H9 (cell line): ENCODE measurements around the gene ZSWIM3. TPM values are rescaled to one million over a fixed set of nuclear protein-coding genes. Genes with fewer than 3 reads are reported as not detected.

Experiments
- DNase-seq: peaks from one replicate; pipeline ENCODE4 v3.0.0-alpha.2; 2017
- H2AFZ ChIP-seq: one replicate; pipeline ENCODE4 v1.6.1; 2013; ENCODE audit warnings: mild to moderate bottlenecking, low read length, control low read depth, moderate library complexity
- H2AK5ac ChIP-seq: 2 replicates; pipeline ENCODE4 v1.6.1; 2013; ENCODE audit warnings: low read length, control low read depth, mixed read lengths; ENCODE audit not compliant: insufficient read length
- H2BK120ac ChIP-seq: one replicate; pipeline ENCODE4 v1.6.1; 2013; ENCODE audit warnings: low read depth, mild to moderate bottlenecking, low read length, control low read depth, inconsistent platforms; ENCODE audit not compliant: poor library complexity, severe bottlenecking
- H2BK12ac ChIP-seq: 2 replicates; pipeline ENCODE4 v1.6.1; 2013; ENCODE audit warnings: low read length, control low read depth, mixed read lengths, low read depth; ENCODE audit not compliant: insufficient read length
- H2BK15ac ChIP-seq: 2 replicates; pipeline ENCODE4 v1.6.1; 2013; ENCODE audit warnings: low read depth, low read length, control low read depth
- H2BK20ac ChIP-seq: one replicate; pipeline ENCODE4 v1.6.1; 2013; ENCODE audit warnings: low read depth, mild to moderate bottlenecking, low read length, control low read depth, inconsistent platforms; ENCODE audit not compliant: poor library complexity, severe bottlenecking
- H2BK5ac ChIP-seq: 2 replicates; pipeline ENCODE4 v1.6.1; 2013; ENCODE audit warnings: low read length, control low read depth, mixed read lengths; ENCODE audit not compliant: insufficient read length
- H3K14ac ChIP-seq: 2 replicates; pipeline ENCODE4 v1.6.1; 2013; ENCODE audit warnings: low read length, control low read depth; ENCODE audit not compliant: insufficient read depth
- H3K18ac ChIP-seq: 2 replicates; pipeline ENCODE4 v1.6.1; 2013; ENCODE audit warnings: low read depth, mild to moderate bottlenecking, mixed read lengths, low read length, control low read depth; ENCODE audit not compliant: insufficient read length
- H3K23ac ChIP-seq: 2 replicates; pipeline ENCODE4 v1.6.1; 2013; ENCODE audit warnings: low read length, control low read depth, mixed read lengths, low read depth; ENCODE audit not compliant: insufficient read length
- H3K23me2 ChIP-seq: 2 replicates; pipeline ENCODE4 v1.6.1; 2013; ENCODE audit warnings: low read depth, mild to moderate bottlenecking, mixed read lengths, low read length, control low read depth; ENCODE audit not compliant: insufficient read length, poor library complexity, severe bottlenecking
- H3K27ac ChIP-seq: 2 replicates; pipeline ENCODE4 v1.5.1; 2013; ENCODE audit warnings: low read length, control low read depth, mixed read lengths, low read depth; ENCODE audit not compliant: insufficient read length
- H3K27me3 ChIP-seq: 2 replicates; pipeline ENCODE4 v1.6.1; 2013; ENCODE audit warnings: low read length, control low read depth, inconsistent platforms; ENCODE audit not compliant: insufficient read depth
- H3K4ac ChIP-seq: 2 replicates; pipeline ENCODE4 v1.6.1; 2013; ENCODE audit warnings: low read depth, mild to moderate bottlenecking, control low read depth, inconsistent platforms, low read length, moderate library complexity
- H3K4me1 ChIP-seq: 2 replicates; pipeline ENCODE4 v1.6.1; 2013; ENCODE audit warnings: low read length, control low read depth, inconsistent platforms; ENCODE audit not compliant: insufficient read depth
- H3K4me2 ChIP-seq: 2 replicates; pipeline ENCODE4 v1.6.1; 2013; ENCODE audit warnings: low read length, control low read depth, mixed read lengths; ENCODE audit not compliant: insufficient read length, insufficient read depth
- H3K56ac ChIP-seq: 2 replicates; pipeline ENCODE4 v1.6.1; 2013; ENCODE audit warnings: low read depth, mild to moderate bottlenecking, mixed read lengths, low read length, control low read depth; ENCODE audit not compliant: insufficient read length
- H3K79me1 ChIP-seq: 2 replicates; pipeline ENCODE4 v1.6.1; 2013; ENCODE audit warnings: low read depth, mild to moderate bottlenecking, moderate library complexity, low read length, control low read depth, inconsistent platforms; ENCODE audit not compliant: insufficient read depth, poor library complexity, severe bottlenecking
- H3K79me2 ChIP-seq: 2 replicates; pipeline ENCODE4 v1.6.1; 2013; ENCODE audit warnings: low read length, control low read depth, inconsistent platforms; ENCODE audit not compliant: insufficient read depth
- H3K9ac ChIP-seq: 2 replicates; pipeline ENCODE4 v1.6.1; 2013; ENCODE audit warnings: low read length, control low read depth, mixed read lengths; ENCODE audit not compliant: insufficient read length; ENCODE audit errors: extremely low read depth
- H3K9me3 ChIP-seq: one replicate; pipeline ENCODE4 v1.6.1; 2013; ENCODE audit warnings: low read depth, low read length, inconsistent platforms; ENCODE audit not compliant: control insufficient read depth
- H3T11ph ChIP-seq: one replicate; pipeline ENCODE4 v1.6.1; 2013; ENCODE audit warnings: mild to moderate bottlenecking, low read length, control low read depth, inconsistent platforms
- H4K20me1 ChIP-seq: one replicate; pipeline ENCODE4 v1.6.1; 2013; ENCODE audit not compliant: control insufficient read depth, insufficient read length, insufficient read depth
- H4K5ac ChIP-seq: 2 replicates; pipeline ENCODE4 v1.6.1; 2013; ENCODE audit warnings: low read depth, mild to moderate bottlenecking, mixed read lengths, low read length, control low read depth; ENCODE audit not compliant: insufficient read length
- H4K8ac ChIP-seq: replicated peaks from 2 replicates; pipeline ENCODE4 v1.6.1; 2013; ENCODE audit warnings: low read length, control low read depth, mixed read lengths, low read depth; ENCODE audit not compliant: insufficient read length
- H4K91ac ChIP-seq: 2 replicates; pipeline ENCODE4 v1.6.1; 2013; ENCODE audit warnings: low read depth, mild to moderate bottlenecking, moderate library complexity, mixed read lengths, low read length, control low read depth; ENCODE audit not compliant: insufficient read length
- H3K27ac Mint-ChIP-seq, 3 experiments: 2 replicates in 2 of 3; 3 replicates in 1 of 3; pipeline ENCODE4 v1.8.0; 2020 to 2021; ENCODE audit warnings: mixed read lengths in 3 of 3, mild to moderate bottlenecking in 1 of 3, moderate library complexity in 1 of 3
- H3K27me3 Mint-ChIP-seq: 2 replicates; pipeline ENCODE4 v1.8.0; 2021; ENCODE audit warnings: low read depth, mild to moderate bottlenecking, moderate library complexity, mixed read lengths
- H3K36me3 Mint-ChIP-seq, 3 experiments: 2 replicates in 2 of 3; 3 replicates in 1 of 3; pipeline ENCODE4 v1.8.0; 2020 to 2021; ENCODE audit warnings: low read depth in 3 of 3, mixed read lengths in 3 of 3; ENCODE audit not compliant: insufficient read depth in 1 of 3
- H3K4me1 Mint-ChIP-seq, 2 experiments: 2 replicates each; pipeline ENCODE4 v1.8.0; 2020; ENCODE audit warnings: mixed read lengths in 2 of 2
- H3K4me3 Mint-ChIP-seq, 2 experiments: 2 replicates in 1 of 2; 3 replicates in 1 of 2; pipeline ENCODE4 v1.8.0; 2020 to 2021; ENCODE audit warnings: mild to moderate bottlenecking in 2 of 2, mixed read lengths in 2 of 2, moderate library complexity in 1 of 2
- H3K9me3 Mint-ChIP-seq, 2 experiments: 2 replicates in 1 of 2; 3 replicates in 1 of 2; pipeline ENCODE4 v1.8.0; 2020; ENCODE audit warnings: mild to moderate bottlenecking in 2 of 2, mixed read lengths in 2 of 2, moderate library complexity in 1 of 2
- CTCF ChIP-seq: fragments of 200-600 bp; sonication (generic); conservative IDR thresholded peaks from 3 replicates; pipeline ENCODE4 v1.8.0; 2021; ENCODE audit warnings: antibody characterized with exemption, mild to moderate bottlenecking
- WGBS: extraction: QIAGEN DNeasy Blood & Tissue Kit; methylation state at CpG from one replicate; pipeline ENCODE4 v1.1.7; 2013; ENCODE audit warnings: missing lambda C conversion rate, low lambda C conversion rate, mixed read lengths; ENCODE audit not compliant: insufficient read length; ENCODE audit errors: extremely low coverage; 5-methylcytosine and 5-hydroxymethylcytosine counted together
- total RNA-seq: library from RNA; stranded (reverse); gene quantifications from 2 replicates; pipeline ENCODE4 v1.2.1, GENCODE V29; 2021

The ZSWIM3 gene
- total RNA-seq, 1 experiment from 2014 or later = 8.0 TPM

GRCh38 chr20:45859916-45860315 is 2.5 kb downstream of the ZSWIM3 start:
- H2BK5ac ChIP-seq = no peak overlapping the region
- Mint-ChIP-seq H3K9me3 (no peaks in the 10 kb centered on the region), H3K4me1 (peaks cover 32 to 35% of the 10 kb centered on the region in 2 experiments), H3K4me3 (no peak overlapping the region), H3K27me3 (no peaks in the 10 kb centered on the region), H3K27ac (no peak overlapping the region), H3K36me3 (peaks cover 2 to 7% (median 3%) of the 10 kb centered on the region in 3 experiments; a peak in 3 of 7 replicates)
- no peaks in the 10 kb centered on the region for H3K9me3 ChIP-seq
- H4K5ac ChIP-seq = no peak overlapping the region
- H2BK12ac ChIP-seq = no peak overlapping the region
- H4K20me1 ChIP-seq = peaks cover 2% of the 10 kb centered on the region
- H3T11ph ChIP-seq = no peak overlapping the region
- H3K79me1 ChIP-seq = no peaks in the 10 kb centered on the region
- no peaks in the 10 kb centered on the region for H3K27me3 ChIP-seq
- no peak overlapping the region for H3K14ac ChIP-seq
- H3K4me2 ChIP-seq = no peak overlapping the region
- H3K9ac ChIP-seq = no peak overlapping the region
- H3K4ac ChIP-seq = no peak overlapping the region
- no peak overlapping the region for H3K27ac ChIP-seq
- WGBS = no CpG with 5 or more reads among the region's 5 CpGs
- H3K4me1 ChIP-seq = peaks cover 5% of the 10 kb centered on the region; the same call in 1 of the 2 replicates
- no peak overlapping the region for H2AK5ac ChIP-seq
- no peak overlapping the region for H3K56ac ChIP-seq
- H3K79me2 ChIP-seq = peaks cover 3% of the 10 kb centered on the region; the same call in 1 of the 2 replicates
- H3K23ac ChIP-seq = no peak overlapping the region
- peaks cover 5% of the 10 kb centered on the region for H3K23me2 ChIP-seq
- H2BK20ac ChIP-seq = no peak overlapping the region
- H2AFZ ChIP-seq = no peak overlapping the region
- H4K91ac ChIP-seq = no peak overlapping the region
- no peak overlapping the region for H2BK15ac ChIP-seq
- TF ChIP-seq CTCF = no peak
- H3K18ac ChIP-seq = no peak overlapping the region
- no peak overlapping the region for H2BK120ac ChIP-seq
- no peak overlapping the region for H4K8ac ChIP-seq
- DNase-seq = no peak
